Measurements from ENCODE around the gene SUPV3L1. TPM values are rescaled to one million over a fixed set of nuclear protein-coding genes. Genes with fewer than 3 reads are reported as not detected.

SUPV3L1 gene
- total and polyA plus RNA-seq, 9 of the 15 experiments (the other 6 are each of a cell fraction or from before 2014, with no cell fraction given), result 45.2 to 156 (median 92.6) TPM

GRCh38 chr10:69222157-69223027 lies 42.4 kb downstream of the SUPV3L1 start (continued):
- TF ChIP-seq NR0B1 (IDR thresholded peaks at IDR 0.05; ENCODE audit: partially characterized antibody) (no peak), NR3C1 (CRISPR knock-in tag; IDR thresholded peaks at IDR 0.05) (no peak), EP300 (IDR thresholded peaks at IDR 0.05; ENCODE audit: low read length) (peak; percentile 61), CTBP1 (IDR thresholded peaks at IDR 0.05; ENCODE audit: borderline replicate concordance) (peak; percentile 92), HIVEP1 (CRISPR knock-in tag; IDR thresholded peaks at IDR 0.05) (peak; percentile 82), NCOA1 (IDR thresholded peaks at IDR 0.05; ENCODE audit: low read depth) (peak; percentile 69), HNRNPK (IDR thresholded peaks at IDR 0.05; ENCODE audit: low read depth, low read length, poor library complexity, severe bottlenecking) (no peak), PCBP2 (IDR thresholded peaks at IDR 0.05; ENCODE audit: low read depth, low read length, poor library complexity, severe bottlenecking) (no peak), EWSR1 (IDR thresholded peaks at IDR 0.05; ENCODE audit: borderline replicate concordance, low read depth, partially characterized antibody) (no peak), KLF13 (tag; IDR thresholded peaks at IDR 0.05; ENCODE audit: borderline replicate concordance, low read depth) (no peak), PURB (CRISPR knock-in tag; IDR thresholded peaks at IDR 0.05; ENCODE audit: low read depth) (no peak), ZNF707 (CRISPR knock-in tag; conservative IDR thresholded peaks at IDR 0.05) (no peak), FOXK2 (conservative IDR thresholded peaks at IDR 0.05 in 1 of 2, IDR thresholded peaks at IDR 0.05 in 1 of 2; ENCODE audit: low read depth in 2 of 2) (peak; percentile 65 to 74), DDX20 (tag; IDR thresholded peaks at IDR 0.05; ENCODE audit: low read depth) (peak; percentile 60; the same call in 1 of the 2 replicates), ARID3A (IDR thresholded peaks at IDR 0.05; ENCODE audit: borderline replicate concordance, low read depth, low read length) (peak; percentile 96; the same call in 1 of the 2 replicates), ZNF766 (CRISPR knock-in tag; conservative IDR thresholded peaks at IDR 0.05) (no peak; the same call in none of the 2 replicates), FOXM1 (IDR thresholded peaks at IDR 0.05; ENCODE audit: low read depth) (peak; percentile 20; the same call in 1 of the 2 replicates), FOXM1 (CRISPR knock-in tag; IDR thresholded peaks at IDR 0.05; ENCODE audit: low read depth) (no peak; the same call in 1 of the 2 replicates)

All from K562 (cell line).